NT2/D1 (cell line): Measurements from ENCODE around the gene EEF1A2.

Experiments used
- DNase-seq: peaks from one replicate; pipeline ENCODE4 v3.0.0-alpha.2; 2011; ENCODE audit warnings: low read depth, low spot score
- H3K27me3 ChIP-seq: 2 replicates; pipeline ENCODE4 v1.6.0; 2011; ENCODE audit warnings: mild to moderate bottlenecking; ENCODE audit not compliant: insufficient read length, insufficient read depth
- H3K36me3 ChIP-seq: 2 replicates; pipeline ENCODE4 v1.6.1; 2011; ENCODE audit warnings: mild to moderate bottlenecking, low read length, mixed read lengths; ENCODE audit not compliant: insufficient read depth, insufficient read length
- H3K4me1 ChIP-seq: 2 replicates; pipeline ENCODE4 v1.5.1; 2011; ENCODE audit not compliant: insufficient read depth, insufficient read length
- H3K4me3 ChIP-seq: 2 replicates; pipeline ENCODE4 v1.5.1; 2011; ENCODE audit warnings: low read depth; ENCODE audit not compliant: insufficient read length
- H3K9ac ChIP-seq: 2 replicates; pipeline ENCODE4 v1.6.0; 2011; ENCODE audit warnings: low read depth; ENCODE audit not compliant: insufficient read length
- H3K9me3 ChIP-seq: 2 replicates; pipeline ENCODE4 v1.5.1; 2011; ENCODE audit warnings: mild to moderate bottlenecking, low read length; ENCODE audit not compliant: insufficient read depth
- SUZ12 ChIP-seq: IDR thresholded peaks from 2 replicates; pipeline ENCODE4 v1.6.1; 2011; ENCODE audit not compliant: insufficient read length, insufficient read depth; ENCODE audit errors: extremely low read depth
- YY1 ChIP-seq: IDR thresholded peaks from 2 replicates; pipeline ENCODE4 v1.6.1; 2011; ENCODE audit not compliant: insufficient read length, insufficient read depth
- ZNF274 ChIP-seq: IDR thresholded peaks from 2 replicates; pipeline ENCODE4 v1.6.1; 2011; ENCODE audit warnings: mild to moderate bottlenecking, low read depth, low read length

Gene EEF1A2

DNA sequence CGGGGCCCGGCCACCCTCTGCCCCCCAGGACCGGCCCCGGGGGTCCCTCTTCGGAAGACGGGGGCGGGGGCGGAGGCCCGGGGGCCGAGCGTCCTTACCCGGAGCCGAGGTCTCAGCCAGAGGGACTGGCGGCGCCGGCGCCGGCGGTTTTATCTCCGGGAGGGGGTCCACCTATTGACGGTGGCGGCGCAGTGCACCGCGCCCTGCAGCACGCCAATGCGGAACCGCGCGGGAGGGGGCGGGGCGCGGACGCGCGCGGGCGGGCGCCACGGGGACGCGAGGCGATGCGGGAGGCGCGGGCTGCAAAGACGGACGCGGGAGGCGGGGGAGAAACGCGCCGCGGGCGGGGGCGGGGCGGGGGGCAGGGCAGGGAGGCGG is at the start of gene EEF1A2:
Gene EEF1A2 (minus strand): TSS at position 124 of the 378 bp plus-strand sequence. CDS start 1,320 bp downstream, outside the sequence.
- H3K9ac ChIP-seq = peak within 1 kb of the TSS; percentile 80
- no peaks in the 10 kb centered on the region for H3K9me3 ChIP-seq
- H3K27me3 ChIP-seq = peaks cover 19% of the 10 kb centered on the region
- peak within 1 kb of the TSS; percentile 72 for H3K4me3 ChIP-seq
- H3K4me1 ChIP-seq = peaks cover 41% of the 10 kb centered on the region
- peaks cover 27% of the 10 kb centered on the region for H3K36me3 ChIP-seq
- DNase-seq = no peak
- TF ChIP-seq YY1 (no peak), ZNF274 (no peak), SUZ12 (no peak)

DNA sequence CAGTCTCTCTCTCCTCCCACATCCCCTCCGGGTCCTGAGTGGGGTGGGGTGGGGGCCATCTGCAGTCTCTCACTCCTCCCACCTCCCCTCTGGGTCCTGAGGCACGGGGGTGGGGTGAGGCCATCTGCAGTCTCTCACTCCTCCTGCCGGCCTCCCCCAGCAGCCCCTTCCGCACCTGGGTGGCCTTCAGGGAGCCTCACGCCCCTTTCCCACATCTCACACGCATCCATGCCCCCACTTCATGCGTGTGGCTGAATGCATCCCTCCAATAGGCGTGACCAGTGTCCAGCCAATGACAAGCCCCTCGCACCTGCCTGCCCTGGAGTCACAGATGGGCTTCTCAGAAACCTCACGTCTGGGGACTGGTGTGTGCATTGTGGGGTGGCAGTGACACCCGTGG is 49.7 kb upstream of the EEF1A2 start:
- H3K27me3 ChIP-seq = no peaks in the 10 kb centered on the region

DNA sequence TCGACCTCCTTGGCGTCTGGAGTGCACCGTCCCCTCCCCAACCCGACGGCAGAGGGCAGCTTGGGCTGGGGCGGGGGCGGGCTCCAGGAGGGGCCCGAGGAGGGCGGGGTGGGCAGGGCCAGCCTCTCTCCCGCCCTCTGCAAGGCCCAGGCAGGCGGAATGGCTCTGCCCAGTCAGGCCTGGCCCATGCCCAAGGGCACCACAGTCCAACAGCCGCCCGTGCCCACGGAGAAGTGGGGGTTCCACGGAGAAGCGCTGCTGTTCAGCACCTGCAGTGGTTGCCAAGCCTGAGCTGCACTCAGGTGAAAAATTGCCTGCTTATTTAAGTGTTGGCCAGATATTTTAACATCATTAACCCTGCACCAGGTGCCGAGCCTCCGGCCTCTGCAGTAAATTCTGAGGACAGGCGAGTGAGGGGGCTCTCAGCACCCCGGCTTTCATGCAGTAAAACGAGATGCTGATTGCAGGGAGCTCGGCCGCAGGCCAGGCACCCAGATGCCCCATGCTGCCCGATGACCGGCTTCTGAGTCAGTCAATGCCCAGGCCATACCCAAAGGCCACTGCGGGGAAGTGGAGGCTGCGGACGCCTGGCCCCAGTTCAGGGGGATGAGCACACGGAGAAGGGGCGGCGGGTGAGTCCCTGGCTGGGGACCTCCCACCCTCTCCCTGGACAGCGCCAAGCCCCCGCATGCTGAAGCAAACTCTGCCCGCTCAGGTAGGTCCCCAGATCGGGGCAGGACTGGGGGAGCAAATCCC is 49.0 kb upstream of the EEF1A2 start, which contains the start of gene SRMS:
Gene SRMS (minus strand): TSS at position 25 of the 756 bp plus-strand sequence. CDS start 286 bp downstream, outside the sequence.
- Histone ChIP-seq H3K36me3 (no peaks in the 10 kb centered on the region), H3K9me3 (no peaks in the 10 kb centered on the region), H3K27me3 (no peaks in the 10 kb centered on the region), H3K4me1 (peaks cover 55% of the 10 kb centered on the region), H3K9ac (peak within 1 kb of the TSS; percentile 62), H3K4me3 (no peak within 1 kb of the TSS)
- DNase-seq = no peak
- no peak for TF ChIP-seq SUZ12
- no peak for TF ChIP-seq YY1
- no peak for TF ChIP-seq ZNF274

More for the DNA sequence above, 49.7 kb upstream of the EEF1A2 start:
- no peak for TF ChIP-seq SUZ12
- no peak for TF ChIP-seq YY1
- TF ChIP-seq ZNF274 = no peak
- H3K4me3 ChIP-seq = no peak overlapping the region
- no peak for DNase-seq
- H3K36me3 ChIP-seq = no peaks in the 10 kb centered on the region
- peak overlapping the region; percentile 62 for H3K9ac ChIP-seq
- H3K9me3 ChIP-seq = no peaks in the 10 kb centered on the region
- peaks cover 54% of the 10 kb centered on the region for H3K4me1 ChIP-seq

DNA sequence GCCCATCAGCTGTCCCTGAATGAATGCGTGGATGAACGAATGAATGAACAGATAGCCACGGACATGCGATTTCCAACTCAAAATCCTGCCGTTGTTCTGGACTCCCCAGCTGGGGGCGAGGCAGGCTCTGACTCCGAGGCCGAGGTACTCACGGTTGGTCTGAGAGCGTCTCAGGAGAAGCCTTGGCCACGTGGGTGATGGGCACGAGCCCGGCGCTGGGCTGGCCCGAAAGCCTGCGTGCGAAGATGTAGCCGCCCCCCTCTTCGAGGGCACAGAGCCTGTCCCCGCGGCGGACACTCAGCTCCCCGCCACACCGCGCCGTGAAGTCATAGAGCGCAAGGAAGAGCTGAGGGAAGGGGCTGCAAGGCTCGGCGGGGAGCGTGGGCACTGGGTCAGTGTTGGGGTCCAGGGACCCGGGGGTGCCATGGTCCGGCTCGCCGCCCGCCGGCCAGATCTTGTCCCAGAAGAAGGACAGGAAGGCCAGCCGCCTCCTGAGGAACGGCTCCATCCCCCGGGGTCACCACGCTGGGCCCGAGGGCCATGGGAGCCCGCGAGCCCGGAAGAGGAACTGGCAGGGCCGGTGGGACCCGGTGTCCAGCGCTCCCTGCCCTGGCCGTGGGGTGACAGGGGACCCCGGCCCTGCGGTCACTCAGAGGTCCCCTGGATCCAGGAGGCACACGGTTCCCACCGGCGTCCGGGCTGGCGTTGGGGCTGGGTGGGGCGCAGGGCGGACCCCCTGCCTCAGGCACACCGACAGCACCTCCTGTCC is 48.3 kb upstream of the EEF1A2 start:
- TF ChIP-seq SUZ12 (no peak), ZNF274 (no peak), YY1 (no peak)
- no peaks in the 10 kb centered on the region for H3K9me3 ChIP-seq
- H3K27me3 ChIP-seq = no peaks in the 10 kb centered on the region
- H3K36me3 ChIP-seq = no peaks in the 10 kb centered on the region
- peaks cover 56% of the 10 kb centered on the region for H3K4me1 ChIP-seq
- no peak overlapping the region for H3K4me3 ChIP-seq
- H3K9ac ChIP-seq = peak overlapping the region; percentile 53
- no peak for DNase-seq

DNA sequence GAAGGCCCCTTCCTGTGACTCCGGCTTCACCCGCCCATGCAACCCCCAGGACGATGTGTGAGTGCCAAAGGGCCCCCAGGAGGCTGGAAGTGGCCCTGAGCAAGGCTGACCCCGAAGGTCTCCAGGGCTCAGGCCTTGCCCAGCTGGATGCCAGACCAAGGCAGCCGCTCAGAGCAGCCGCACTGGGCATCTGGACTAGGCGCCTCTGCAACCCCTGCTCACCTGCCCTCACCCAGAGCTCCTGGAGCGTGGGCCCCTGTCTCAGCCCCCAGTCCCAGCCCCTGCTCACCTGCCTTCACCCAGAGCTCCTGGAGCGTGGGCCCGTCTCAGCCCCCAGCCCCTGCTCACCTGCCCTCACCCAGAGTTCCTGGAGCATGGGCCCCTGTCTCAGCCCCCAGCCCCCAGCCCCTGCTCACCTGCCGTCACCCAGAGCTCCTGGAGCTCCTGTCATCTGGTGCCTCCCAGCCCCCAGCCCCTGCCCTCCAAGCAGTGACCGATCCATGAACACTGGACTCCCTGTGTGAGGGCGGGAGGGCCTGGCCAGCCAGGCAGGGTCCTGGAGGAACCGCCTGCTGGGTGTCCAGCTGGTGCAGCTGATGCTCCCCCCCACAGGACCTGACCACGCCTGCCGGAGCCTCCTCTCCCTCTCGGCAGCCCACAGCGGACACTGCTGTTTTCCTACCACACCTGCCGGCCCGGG is 47.5 kb upstream of the EEF1A2 start:
- TF ChIP-seq YY1 (no peak), SUZ12 (no peak), ZNF274 (no peak)
- no peak overlapping the region for H3K4me3 ChIP-seq
- DNase-seq = no peak
- peak overlapping the region; percentile 53 for H3K9ac ChIP-seq
- H3K4me1 ChIP-seq = peaks cover 56% of the 10 kb centered on the region
- no peaks in the 10 kb centered on the region for H3K27me3 ChIP-seq
- no peaks in the 10 kb centered on the region for H3K36me3 ChIP-seq
- no peaks in the 10 kb centered on the region for H3K9me3 ChIP-seq

DNA sequence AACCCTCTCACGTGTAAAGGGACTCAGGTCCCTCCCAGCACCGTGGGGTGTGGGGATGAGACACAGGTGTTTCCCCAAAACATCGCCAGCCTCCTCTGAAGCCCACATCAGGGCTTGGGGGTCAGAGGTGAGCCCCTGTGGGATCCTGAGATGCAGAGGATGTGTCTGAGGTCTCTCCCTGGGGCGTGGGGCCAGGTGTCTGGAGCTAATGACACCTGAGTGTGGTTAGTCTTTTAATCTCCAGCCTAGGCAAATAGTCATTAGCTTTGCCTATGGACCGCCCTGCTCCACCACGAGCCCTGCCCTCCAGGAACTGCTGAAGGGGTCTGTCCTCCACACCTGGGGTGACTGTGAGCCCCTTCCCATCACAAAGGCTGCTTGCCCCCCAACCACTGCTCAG is 46.9 kb upstream of the EEF1A2 start:
- H3K4me3 ChIP-seq = no peak overlapping the region
- no peaks in the 10 kb centered on the region for H3K9me3 ChIP-seq
- no peak for TF ChIP-seq SUZ12
- no peak for TF ChIP-seq ZNF274
- no peak for TF ChIP-seq YY1
- DNase-seq = no peak
- peaks cover 51% of the 10 kb centered on the region for H3K4me1 ChIP-seq
- no peak overlapping the region for H3K9ac ChIP-seq
- H3K36me3 ChIP-seq = no peaks in the 10 kb centered on the region
- no peaks in the 10 kb centered on the region for H3K27me3 ChIP-seq
